GM19438 (cell line): Measurements from ENCODE around the gene COMMD9.

Experiments
- ATAC-seq: cut with Tn5 transposase; IDR thresholded peaks from one replicate; pipeline ENCODE4 v1.9.1; 2021; ENCODE audit warnings: low read depth; ENCODE audit not compliant: unreplicated experiment

COMMD9 gene

DNA sequence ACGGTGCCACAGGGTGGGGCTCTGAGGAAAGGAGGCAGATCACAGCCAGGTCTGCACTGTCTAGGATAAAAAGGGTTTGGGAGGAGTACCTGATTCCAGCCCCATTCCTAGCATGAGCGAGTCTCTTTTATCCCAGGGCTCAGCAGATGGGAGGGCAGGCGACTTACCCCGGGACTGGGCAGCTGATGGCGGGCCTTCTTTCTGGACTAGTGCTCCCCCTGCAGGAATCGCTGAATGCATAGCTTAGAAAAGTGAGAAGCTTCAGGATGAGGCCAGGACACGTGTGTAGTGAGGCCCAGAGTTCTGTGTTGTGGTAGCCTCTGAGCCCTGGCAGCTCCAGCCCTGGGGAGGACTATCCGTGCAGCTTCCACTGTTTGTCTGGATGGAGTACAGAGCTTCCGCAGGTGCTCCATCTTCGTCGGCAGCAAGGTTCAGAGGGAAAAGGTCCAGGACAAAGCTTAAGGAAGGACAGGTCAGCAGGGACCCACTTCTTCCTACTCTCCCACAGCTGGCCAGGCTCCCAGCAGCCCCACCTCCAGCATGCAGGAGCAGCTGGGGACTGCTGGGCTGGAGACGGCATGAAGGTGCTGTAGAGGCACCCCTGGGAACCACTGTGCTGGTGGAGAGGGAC is 30.4 kb downstream of the COMMD9 start:
- ATAC-seq, result no peak

DNA sequence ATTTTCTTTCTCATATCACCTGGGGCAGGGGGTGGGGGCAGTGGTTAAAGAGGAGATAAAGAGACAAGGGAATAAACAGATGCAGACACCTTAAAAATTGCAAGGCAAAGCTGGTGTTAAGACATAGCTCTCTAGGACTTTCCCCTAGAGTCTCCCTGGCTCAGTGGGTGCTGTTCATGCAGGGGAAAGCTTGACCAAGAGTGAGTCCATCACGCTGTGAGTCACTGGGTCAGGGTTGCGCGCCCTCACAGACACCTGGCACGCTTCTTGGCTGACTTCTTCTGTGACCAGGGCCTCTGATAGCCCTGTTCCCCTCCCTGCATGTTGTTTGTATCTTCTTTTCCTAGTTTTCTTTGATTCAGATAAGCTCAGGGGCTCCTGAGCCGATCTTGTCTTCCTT is 31.9 kb downstream of the COMMD9 start:
- no peak for ATAC-seq

DNA sequence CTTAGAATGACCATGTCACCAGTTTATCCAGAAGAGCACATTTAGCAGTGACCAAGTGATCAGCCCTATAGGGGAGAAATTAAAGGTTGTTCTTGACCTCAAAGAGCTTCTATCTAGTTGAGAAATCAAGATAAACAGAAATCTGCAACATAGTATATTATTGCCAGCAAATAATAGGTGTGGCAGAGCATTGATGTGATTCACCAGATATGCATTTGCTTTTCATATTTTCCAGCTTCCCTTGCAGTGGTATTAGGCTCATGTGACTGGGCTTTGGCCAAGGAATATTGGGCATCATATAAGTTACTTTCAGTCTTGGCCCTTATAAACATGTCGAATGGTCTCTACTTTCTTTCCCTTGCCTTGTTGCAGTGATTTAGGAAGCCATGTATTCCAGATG is 34.5 kb downstream of the COMMD9 start:
- no peak for ATAC-seq

DNA sequence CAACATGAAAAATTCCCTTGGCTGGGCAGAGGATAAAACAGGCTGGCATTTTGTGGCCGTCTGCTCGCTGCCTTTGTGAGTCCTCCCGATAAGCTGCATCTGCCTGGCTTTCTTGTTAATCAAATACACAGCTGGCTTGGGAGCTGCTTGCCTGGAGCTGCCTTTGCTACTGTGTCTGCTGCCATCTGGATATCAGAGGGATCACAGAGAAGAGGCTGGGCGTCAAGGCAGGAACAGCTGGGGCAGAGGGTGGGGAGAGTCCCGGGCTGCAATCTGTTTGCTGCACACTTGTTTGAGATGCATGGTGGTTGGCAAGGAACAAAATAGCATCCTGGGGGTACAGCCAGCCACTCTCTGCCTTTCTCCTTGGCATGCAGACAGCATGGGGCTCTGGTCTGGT is 36.0 kb downstream of the COMMD9 start:
- ATAC-seq, result no peak

DNA sequence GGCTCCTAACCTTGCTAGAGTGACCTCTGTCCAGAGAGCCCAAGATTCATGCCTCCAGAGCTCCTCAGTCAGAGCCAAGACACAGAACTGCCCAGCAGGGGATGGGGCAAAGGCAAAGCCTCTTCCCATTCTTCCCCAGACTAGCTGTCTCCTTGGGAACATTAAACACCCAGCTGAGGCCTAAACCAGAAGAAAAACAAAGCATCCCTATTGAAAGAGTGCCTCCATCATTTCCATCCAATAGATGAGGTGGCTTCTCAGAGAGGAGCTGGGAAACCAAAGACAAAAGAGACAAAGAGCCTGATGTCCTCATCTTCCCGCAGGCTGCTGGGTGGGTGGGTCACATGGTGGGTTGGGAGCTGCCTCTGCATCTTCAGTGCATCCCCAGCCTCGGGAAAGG is 37.4 kb downstream of the COMMD9 start:
- ATAC-seq, result no peak

DNA sequence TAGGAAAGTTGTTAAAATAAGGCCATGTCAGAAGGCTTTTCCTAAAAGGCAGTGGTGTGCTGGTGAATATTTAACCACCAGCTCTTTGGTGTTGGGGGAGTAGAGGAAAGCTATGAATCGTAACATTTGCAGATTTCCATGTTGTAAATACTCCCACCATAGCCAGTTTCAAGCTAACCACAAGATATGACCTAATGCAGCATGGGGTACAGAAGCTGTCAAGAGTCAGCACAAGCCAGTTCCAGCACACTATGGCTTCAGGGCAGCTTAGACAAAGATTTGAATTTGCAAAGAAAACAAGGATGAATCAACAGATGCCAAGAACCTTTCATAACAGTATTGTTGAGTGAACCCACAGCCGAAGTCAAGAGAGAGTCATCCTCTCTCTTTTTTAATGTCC is 40.0 kb downstream of the COMMD9 start:
- no peak for ATAC-seq

DNA sequence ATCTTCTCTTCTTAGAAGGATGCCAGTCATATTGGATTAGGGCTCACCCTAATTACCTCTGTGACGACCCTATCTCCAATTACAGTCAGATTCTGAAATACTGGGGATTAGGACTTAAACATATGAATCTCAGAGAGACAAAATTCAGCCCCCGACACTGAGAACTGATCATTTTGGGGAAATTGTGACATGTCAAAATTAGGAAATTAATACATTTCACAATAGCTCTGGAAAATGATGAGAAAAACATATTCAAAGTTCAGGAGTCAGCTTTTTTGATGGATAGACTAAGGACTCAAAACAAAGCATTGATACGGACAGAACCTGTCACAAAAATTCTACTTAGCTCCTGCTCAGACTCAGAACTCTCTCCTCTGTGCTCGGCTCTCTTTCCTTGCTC is 40.8 kb downstream of the COMMD9 start:
- ATAC-seq, result no peak

DNA sequence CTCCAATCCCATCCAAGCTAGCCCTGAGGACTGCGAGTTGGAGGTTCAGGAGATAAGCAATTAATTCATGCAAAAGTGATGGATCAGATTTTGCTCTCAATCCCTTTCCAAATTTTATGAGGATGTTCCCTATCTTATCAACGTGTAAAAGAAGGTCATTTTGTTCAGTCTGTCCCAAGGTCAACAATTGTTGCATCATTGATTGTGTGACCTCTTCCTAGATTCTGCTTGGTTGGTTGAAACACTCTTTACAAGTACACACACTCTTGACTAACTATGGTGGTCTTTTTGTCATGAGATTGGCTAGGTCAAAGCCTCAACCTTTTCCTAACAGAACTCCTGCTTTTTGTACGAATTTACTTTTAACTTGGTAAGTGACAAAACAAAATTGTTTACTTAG is 41.7 kb downstream of the COMMD9 start:
- ATAC-seq, result no peak

DNA sequence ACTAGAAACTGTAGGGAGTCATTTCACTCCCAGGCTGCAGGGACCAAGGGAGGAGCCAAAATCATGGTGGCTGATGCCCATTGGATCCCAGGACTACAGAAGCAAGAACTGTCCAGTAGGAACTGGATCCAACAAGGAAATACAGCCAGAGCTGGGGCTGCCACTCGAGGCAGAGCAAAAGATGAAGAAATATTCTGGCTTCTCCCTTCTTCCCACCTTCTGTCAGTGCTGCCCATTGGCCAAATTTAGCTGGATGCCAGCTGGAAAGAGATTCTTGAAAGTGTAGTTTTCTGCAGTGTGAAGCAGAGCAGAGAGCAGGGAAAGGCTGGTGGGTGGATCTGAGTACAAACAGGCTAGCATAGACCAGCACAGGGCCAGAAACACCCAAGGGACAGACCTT is 45.6 kb downstream of the COMMD9 start:
- no peak for ATAC-seq

DNA sequence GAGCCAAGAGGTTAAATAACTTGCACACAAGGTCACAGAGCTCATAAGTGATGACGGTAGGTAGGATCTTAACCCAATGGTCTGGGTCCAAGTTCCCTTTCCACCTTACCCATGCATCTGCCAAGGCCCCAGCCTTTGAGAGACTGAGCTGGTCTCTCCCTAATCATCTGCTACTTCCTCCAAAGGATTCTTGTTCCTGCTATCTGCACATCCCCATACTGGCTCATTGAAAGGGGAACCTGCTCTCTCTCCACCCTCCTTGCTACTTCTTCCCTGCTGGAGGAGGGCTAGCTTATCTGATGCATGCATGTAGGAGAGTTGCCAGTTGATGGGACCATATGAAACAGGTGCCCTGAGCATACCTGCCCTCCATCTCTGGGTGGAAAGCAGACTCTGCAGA is 47.7 kb downstream of the COMMD9 start:
- no peak for ATAC-seq

DNA sequence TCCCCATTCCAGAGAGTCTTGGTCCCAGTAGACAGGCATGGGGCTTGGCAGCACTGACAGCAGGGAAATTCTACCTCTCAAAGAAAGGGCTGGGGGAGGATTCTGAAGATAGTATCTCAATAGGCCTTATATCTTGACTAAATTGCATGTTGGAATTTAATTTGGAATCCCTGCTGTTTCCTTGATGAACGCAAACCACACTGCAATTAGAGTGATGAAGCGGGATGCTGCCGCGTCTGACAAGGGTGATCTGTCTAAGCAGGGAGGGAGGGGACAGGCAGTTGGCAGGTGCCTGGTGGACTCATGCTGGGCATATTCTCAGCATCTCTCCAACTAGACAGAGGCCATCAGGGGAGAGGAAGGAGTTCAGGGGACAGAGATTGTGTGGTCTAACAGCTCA is 48.4 kb downstream of the COMMD9 start:
- ATAC-seq, result no peak

DNA sequence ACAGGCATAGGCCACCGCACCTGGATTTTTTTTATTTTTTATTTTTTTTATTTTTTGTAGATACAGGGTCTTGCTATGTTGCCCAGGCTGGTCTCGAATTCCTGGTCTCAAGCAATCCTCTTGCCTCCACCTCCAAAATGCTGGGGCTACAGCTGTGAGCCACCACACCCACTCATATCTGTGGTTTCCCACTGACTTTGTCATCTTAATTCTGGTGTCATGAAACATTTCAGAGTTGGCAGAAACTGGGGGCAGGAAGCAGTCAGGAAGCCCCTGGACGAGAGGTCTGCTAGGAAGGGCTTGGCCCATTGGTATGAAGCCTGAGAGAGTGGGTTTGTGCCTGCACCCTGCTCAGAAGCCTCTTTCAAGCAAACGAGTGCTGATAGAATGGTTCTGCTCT is 49.1 kb downstream of the COMMD9 start:
- no peak for ATAC-seq

DNA sequence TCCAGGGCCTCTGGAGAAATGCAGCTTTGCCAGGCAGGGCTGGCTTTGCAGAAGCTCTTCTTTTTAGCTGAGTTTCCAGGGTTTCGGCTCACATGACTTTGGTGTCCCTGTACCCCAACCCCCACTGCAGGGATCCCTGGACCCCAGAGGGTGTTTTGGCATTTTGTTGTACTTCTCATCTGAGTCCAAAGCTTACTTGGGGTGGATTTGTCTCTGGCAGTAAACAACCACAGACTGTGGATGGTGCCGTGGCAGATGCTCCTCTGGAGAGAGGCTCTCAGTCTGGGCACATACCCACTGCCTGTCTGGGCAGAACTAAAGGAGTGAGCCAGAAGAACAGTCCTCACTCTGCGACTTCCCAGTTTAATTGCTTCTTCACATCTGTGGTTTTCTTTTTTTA is 49.6 kb downstream of the COMMD9 start:
- no peak for ATAC-seq

DNA sequence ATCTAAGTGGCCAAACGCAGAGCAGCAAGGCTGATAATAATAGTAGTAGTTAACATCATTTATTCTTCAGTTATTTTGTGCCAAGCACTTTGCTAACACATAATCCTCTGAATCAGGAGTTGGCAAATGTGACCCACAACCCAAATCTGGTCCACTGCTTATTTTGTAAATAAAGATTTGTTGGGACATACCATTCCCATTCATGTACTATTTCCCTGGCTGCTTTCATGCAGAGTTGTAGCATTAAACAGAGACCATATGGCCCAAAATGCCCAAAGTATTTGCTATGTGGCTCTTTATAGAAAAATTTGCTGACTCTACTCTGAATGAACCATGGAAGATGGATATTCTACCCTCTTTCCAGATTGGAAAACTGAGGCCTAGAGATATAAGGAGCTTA is 50.3 kb downstream of the COMMD9 start:
- no peak for ATAC-seq

DNA sequence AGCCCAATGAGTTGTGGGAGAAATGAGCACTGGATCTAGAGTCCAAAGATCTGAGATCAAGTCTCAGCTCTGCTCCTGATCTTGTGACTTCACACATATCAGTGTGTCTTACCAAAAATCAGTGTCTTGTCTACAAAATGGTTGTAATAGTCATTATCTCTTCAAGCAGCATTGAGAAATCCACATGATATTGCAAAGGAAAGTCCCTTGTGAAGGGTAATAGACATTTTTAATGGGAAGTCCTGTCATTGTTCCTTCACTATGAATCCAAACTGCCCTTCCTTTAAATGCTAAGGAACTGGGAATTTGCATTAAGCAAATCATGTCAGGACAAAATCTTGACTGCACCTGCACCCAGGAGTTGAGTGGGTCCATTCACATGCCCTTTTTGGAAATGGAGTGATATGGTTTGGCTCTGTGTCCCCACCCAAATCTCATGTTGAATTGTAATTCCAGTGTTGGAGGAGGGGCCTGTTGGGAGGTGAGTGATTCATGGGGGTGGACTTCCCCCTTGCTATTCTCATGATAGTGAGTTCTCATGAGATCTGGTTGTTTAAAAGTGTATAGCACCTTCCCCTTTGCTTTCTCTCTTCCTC is 51.1 kb downstream of the COMMD9 start:
- no peak for ATAC-seq

DNA sequence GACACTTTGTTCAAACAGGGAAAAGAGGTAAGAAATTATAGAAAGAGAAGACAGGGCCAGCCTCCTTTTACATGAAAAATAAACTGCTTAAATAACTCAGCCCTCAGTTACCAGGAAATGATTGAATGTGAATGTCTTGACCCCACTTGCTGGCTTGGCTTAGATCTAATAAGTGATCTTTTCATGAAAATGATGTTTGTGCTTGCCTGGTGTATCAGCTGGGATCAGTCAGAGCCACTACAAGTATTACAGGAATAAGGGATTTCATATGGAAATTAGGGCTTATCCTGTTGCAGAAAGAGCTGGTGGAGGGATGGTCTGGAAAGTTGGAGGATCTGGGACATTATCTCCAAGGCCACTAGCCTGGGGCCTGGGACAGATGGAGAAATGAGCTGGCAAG is 51.8 kb downstream of the COMMD9 start:
- no peak for ATAC-seq

DNA sequence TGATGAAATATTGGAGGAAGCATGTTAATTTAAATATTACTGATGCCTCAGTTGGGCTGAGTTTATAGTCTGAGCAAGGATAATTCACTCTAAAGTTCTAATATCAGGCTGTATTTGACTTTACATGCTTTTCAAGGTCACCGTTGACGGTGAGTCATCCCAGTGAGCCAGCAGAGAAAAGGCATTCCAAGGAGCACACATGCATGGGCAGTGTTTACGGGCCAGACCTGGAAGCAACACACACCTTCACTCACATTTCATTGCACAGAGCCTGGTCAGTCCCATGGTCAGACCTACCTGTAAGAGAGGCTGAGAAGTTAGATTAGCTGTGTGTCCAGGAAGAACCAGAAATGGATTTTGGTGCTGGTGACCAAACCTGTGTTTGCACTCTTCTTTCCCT is 53.5 kb downstream of the COMMD9 start:
- ATAC-seq, result no peak

DNA sequence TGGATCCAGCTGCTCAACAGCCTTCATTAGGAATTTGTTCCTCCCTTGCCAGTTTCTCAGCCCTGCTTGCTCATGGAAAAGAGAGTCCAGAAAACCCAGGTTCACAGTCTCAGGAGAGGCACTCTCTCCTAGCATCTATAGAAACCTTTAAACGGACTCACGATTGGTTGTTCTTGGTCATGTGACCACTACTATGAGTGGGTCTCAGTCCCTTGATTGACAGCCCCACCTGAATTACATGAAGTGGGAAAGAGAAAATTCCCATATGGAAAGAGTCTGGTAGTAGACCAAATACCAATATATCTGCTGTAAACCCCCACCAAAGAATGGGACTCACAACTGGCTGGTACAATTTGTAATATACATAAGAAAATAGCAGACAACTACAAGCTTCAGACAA is 54.4 kb downstream of the COMMD9 start:
- ATAC-seq, result no peak

DNA sequence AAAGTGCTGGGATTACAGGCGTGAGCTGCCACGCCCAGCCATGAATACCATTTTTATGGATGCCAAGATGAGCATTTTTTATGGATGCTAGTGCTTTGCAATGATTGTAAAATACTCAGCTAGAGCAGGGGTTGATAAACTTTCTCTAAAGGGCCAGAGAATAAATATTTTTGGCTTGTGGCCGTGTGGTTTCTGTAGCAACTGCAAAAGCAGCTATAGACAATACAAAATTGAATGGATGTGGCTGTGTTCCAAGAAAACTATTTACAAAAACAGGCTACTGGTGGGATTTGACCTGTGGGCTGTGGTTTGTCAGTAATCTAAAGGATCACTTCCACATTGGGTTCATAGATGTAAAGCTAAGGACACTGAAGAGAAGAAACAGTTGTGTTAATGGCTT is 56.0 kb downstream of the COMMD9 start:
- ATAC-seq, result no peak

DNA sequence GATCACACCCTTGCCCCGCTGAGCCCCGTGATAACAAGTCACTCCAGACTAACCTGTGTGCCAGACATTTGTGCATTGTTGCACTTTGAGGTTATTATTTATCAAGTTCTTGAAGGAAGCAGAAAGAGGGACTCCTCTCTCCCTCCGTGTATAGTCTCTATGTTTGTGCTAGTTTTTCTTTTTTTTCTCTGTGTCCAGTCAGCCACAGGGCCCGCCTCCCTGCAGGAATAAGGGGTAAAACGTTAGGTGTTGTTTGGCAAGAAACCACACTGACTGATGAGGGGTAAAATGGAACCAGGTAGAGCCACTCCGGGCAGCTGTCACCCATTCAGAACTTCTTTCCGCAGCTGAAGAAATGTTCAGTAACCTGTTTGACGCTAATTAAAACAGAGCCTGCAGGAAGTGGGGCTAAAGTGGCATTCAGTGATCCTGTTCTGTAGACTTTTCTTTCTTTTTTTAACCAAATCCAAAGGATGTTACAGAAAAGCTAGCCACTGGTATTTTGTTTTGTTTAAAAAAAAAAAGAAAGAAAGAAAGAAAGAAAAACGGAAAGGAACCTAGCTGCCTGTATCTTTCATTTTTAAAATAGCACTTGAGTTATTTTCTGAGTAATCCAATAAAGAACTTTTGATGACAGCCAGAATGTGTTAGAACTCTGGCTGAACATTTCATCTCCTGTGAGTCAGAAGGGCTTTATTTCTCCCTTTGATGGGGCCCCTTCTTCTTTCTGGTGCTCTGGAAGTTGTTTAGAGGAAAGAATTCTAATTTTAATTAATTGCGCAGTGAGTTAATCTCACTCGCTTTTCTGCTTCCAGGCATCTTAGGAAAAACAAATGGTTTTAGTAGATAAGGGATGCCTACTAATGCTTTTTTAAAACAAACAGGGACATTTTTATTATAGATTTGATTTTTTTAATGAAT is 58.2 kb downstream of the COMMD9 start:
- no peak for ATAC-seq

DNA sequence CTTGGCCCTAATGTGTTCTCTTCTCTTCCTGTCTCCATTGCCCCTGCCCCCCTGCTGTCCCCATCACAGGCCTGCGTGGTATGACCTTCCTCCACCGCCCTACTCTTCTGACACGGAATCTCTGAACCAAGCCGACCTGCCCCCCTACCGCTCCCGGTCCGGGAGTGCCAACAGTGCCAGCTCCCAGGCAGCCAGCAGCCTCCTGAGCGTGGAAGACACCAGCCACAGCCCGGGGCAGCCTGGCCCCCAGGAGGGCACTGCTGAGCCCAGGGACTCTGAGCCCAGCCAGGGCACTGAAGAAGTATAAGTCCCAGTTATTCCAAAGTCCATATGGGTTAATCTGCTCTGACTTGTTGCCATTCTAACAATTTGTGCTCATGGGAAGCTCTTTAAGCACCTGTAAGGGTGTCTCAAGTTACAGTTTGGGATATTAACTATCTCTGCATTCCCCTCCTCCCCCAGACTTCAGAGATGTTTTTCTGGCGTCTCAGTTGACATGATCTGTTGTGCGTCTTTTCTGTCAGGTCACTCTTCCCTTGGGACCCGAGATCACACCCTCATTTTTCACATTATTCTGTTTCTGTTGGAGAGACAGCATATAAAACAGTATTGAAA is 60.0 kb downstream of the COMMD9 start:
- no peak for ATAC-seq
